NCI-H1105 treated with DMSO at 0.1 percent for 48 hours (cell line): ENCODE measurements around the gene ERP29.
"Not testable (repeated sequence)": the region's sequence is repeated elsewhere in the genome, so short reads cannot be mapped to it uniquely, and the experiment has no call there.

Source experiments
- DNase-seq: peaks from one replicate; lab custom pipeline; 2025; lab: John Stamatoyannopoulos, UW

Gene ERP29

GRCh38 chr12:112012775-112013600, at the start of gene ERP29, which contains the start of gene TMEM116:
Gene ERP29 (plus strand): TSS chr12:112013426. CDS start chr12:112013466, 40 bp downstream.
Gene TMEM116 (minus strand): TSS chr12:112013165. CDS start chr12:112005270, 7,895 bp downstream.
- peak; percentile 97 for DNase-seq

- DNase-seq = no peak
Observed at GRCh38 chr12:111964935-111965334, 48.3 kb upstream of the ERP29 start.

GRCh38 chr12:111971800-111972199, 41.4 kb upstream of the ERP29 start:
- DNase-seq = no peak

- no peak for DNase-seq
Observed at GRCh38 chr12:111975161-111975931, 37.9 kb upstream of the ERP29 start.

GRCh38 chr12:111976291-111976690, 36.9 kb upstream of the ERP29 start:
- DNase-seq = no peak

- DNase-seq = no peak
Observed at GRCh38 chr12:111976860-111977259, 36.4 kb upstream of the ERP29 start.

GRCh38 chr12:111978545-111978944, 34.7 kb upstream of the ERP29 start:
- DNase-seq = no peak

- no peak for DNase-seq
Observed at GRCh38 chr12:111980598-111980997, 32.6 kb upstream of the ERP29 start.

- DNase-seq = no peak
Observed at GRCh38 chr12:111981987-111982386, 31.2 kb upstream of the ERP29 start.

GRCh38 chr12:111984820-111985219, 28.4 kb upstream of the ERP29 start:
- no peak for DNase-seq

- no peak for DNase-seq
Observed at GRCh38 chr12:111991535-111991934, 21.7 kb upstream of the ERP29 start.

- no peak for DNase-seq
Observed at GRCh38 chr12:111991946-111992345, 21.3 kb upstream of the ERP29 start.

- DNase-seq = no peak
Observed at GRCh38 chr12:111992464-111992863, 20.8 kb upstream of the ERP29 start.

GRCh38 chr12:111993292-111994150, 19.7 kb upstream of the ERP29 start:
- DNase-seq = no peak

GRCh38 chr12:111994211-111995111, 18.8 kb upstream of the ERP29 start:
- not testable (repeated sequence) for DNase-seq

GRCh38 chr12:111995782-111996480, 17.3 kb upstream of the ERP29 start:
- DNase-seq = no peak

GRCh38 chr12:111997300-111997699, 15.9 kb upstream of the ERP29 start:
- no peak for DNase-seq

- no peak for DNase-seq
Observed at GRCh38 chr12:111998015-111998414, 15.2 kb upstream of the ERP29 start.

- not testable (repeated sequence) for DNase-seq
Observed at GRCh38 chr12:111999129-111999528, 14.1 kb upstream of the ERP29 start.

- DNase-seq = no peak
Observed at GRCh38 chr12:112000820-112001219, 12.4 kb upstream of the ERP29 start.
